Natural killer cell (primary cell): Measurements from ENCODE around the gene BCL2A1. TPM values are rescaled to one million over a fixed set of nuclear protein-coding genes. Genes with fewer than 3 reads are reported as not detected.

ENCODE experiments used
- ATAC-seq, 3 donors: fragments of 150-1000 bp in 2 of 3; fragments of 200-7000 bp in 1 of 3; cut with Tn5 transposase; 1 replicate in 1 of 3; 2 replicates in 2 of 3; pipeline ENCODE4 v1.10.0; 2021; ENCODE audit warnings: mild to moderate bottlenecking in 2 of 3, moderate library complexity in 2 of 3
- DNase-seq, 2 donors: peaks; one replicate each; pipeline versions ENCODE4 v3.0.0 to v3.0.0-alpha.2; 2013 to 2021; ENCODE audit warnings: mixed read lengths in 1 of 2
- H3K27ac ChIP-seq: one replicate; pipeline ENCODE4 v1.5.1; 2013; ENCODE audit warnings: mild to moderate bottlenecking, low read length
- H3K27me3 ChIP-seq: one replicate; pipeline ENCODE4 v1.6.1; 2013; ENCODE audit warnings: low read length; ENCODE audit not compliant: control insufficient read depth, insufficient read depth
- H3K36me3 ChIP-seq: one replicate; pipeline ENCODE4 v1.6.1; 2013; ENCODE audit warnings: low read length; ENCODE audit not compliant: control insufficient read depth, insufficient read depth
- H3K4me1 ChIP-seq: one replicate; pipeline ENCODE4 v1.6.1; 2013; ENCODE audit warnings: low read length; ENCODE audit not compliant: control insufficient read depth, insufficient read depth
- H3K4me3 ChIP-seq: one replicate; pipeline ENCODE4 v1.5.1; 2013; ENCODE audit warnings: low read length
- H3K9me3 ChIP-seq: one replicate; pipeline ENCODE4 v1.6.1; 2013; ENCODE audit warnings: low read length; ENCODE audit not compliant: control insufficient read depth, insufficient read depth
- H3K27ac Mint-ChIP-seq, 2 donors: one replicate each; pipeline ENCODE4 v1.8.0; 2022; ENCODE audit warnings: mild to moderate bottlenecking in 2 of 2, mixed read lengths in 2 of 2, moderate library complexity in 1 of 2
- H3K27me3 Mint-ChIP-seq, 2 donors: one replicate each; pipeline ENCODE4 v1.8.0; 2022; ENCODE audit warnings: low read depth in 2 of 2, mixed read lengths in 2 of 2
- H3K36me3 Mint-ChIP-seq: one replicate; pipeline ENCODE4 v1.8.0; 2022; ENCODE audit warnings: mixed read lengths
- H3K4me1 Mint-ChIP-seq, 2 donors: one replicate each; pipeline ENCODE4 v1.8.0; 2022; ENCODE audit warnings: mixed read lengths in 2 of 2
- H3K4me3 Mint-ChIP-seq: one replicate; pipeline ENCODE4 v1.8.0; 2022; ENCODE audit warnings: mild to moderate bottlenecking, moderate library complexity, mixed read lengths
- H3K9me3 Mint-ChIP-seq, 2 donors: one replicate each; pipeline ENCODE4 v1.8.0; 2022; ENCODE audit warnings: mixed read lengths in 2 of 2
- CTCF ChIP-seq: fragments of 200-600 bp; IDR thresholded peaks from one replicate; pipeline ENCODE4 v1.8.0; 2022; ENCODE audit warnings: antibody characterized with exemption
- WGBS: methylation state at CpG from one replicate; pipeline ENCODE4 v1.1.7; 2013; ENCODE audit warnings: missing lambda C conversion rate; ENCODE audit not compliant: insufficient coverage; 5-methylcytosine and 5-hydroxymethylcytosine counted together
- intact Hi-C: fragments of 100-400 bp; cut with micrococcal nuclease; formaldehyde crosslinking; loops from one replicate; pipeline ENCODE4 v1.14.2; 2022
- total RNA-seq, 4 donors: library from RNA; stranded (reverse); fragments of 120-200 nt in 1 of 4; gene quantifications; one replicate each; pipeline versions ENCODE4 v1.2.3 to v1.2.4, GENCODE V29; 2013 to 2022

BCL2A1 gene
- total RNA-seq, 3 donors from 2014 or later (not counting 1 experiment from before 2014, with no cell fraction given), result 16.5 to 61.3 (median 42.2) TPM

GRCh38 chr15:79967298-79968182 lies 3.5 kb downstream of the BCL2A1 start:
- Histone ChIP-seq H3K27me3 (no peaks in the 10 kb centered on the region), H3K27ac (peak overlapping the region; percentile 72), H3K36me3 (no peaks in the 10 kb centered on the region), H3K9me3 (no peaks in the 10 kb centered on the region), H3K4me1 (peaks cover 19% of the 10 kb centered on the region), H3K4me3 (no peak overlapping the region)
- peak overlapping the region; percentile 70 for H3K4me3 Mint-ChIP-seq
- H3K9me3 Mint-ChIP-seq, result no peaks in the 10 kb centered on the region
- no peak for TF ChIP-seq CTCF
- peaks cover 32 to 48% of the 10 kb centered on the region in 2 donors for H3K4me1 Mint-ChIP-seq
- H3K36me3 Mint-ChIP-seq, result no peaks in the 10 kb centered on the region
- WGBS, result 62% methylated on average over 8 of the region's 10 CpGs
- intact Hi-C loops, result loop anchor here (5.0 kb wide), 1 partner anchor 45 kb away; no protein-coding TSS in a partner anchor
- H3K27ac Mint-ChIP-seq, result peak overlapping the region; percentile 87 to 89
- ATAC-seq (no peak), DNase-seq (peak in 1 of 2 donors; percentile 34)
- no peaks in the 10 kb centered on the region for H3K27me3 Mint-ChIP-seq

DNA sequence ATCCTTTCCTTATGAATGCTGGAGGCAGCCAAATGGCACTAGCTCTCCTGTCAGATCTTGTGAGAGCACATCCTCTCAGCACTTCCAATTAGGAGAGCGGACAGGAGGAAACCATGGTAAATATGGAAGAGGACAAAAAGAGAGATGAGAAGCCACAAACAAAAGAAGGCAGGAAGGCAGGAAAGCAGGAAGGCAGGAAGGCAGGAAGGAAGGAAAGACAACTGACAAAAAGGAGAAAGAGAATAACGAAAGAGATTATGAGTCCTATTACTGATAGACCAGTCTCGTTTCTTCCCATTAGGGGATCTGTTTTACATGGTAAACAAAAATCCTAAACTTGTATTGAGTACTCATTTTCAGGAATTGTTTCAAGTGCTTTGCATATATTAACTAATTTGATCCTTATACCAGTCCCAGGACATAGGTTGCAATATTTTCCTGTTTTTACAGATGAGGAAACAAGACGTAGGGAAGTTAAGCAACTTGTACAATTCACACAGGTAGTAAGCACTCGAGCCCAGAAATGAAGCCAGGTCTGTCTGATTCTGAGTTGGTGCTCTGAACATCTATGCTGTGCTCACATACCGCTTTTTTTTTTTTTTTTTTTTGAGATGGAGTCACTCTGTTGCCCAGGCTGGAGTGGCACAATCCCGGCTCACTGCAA lies 4.2 kb downstream of the BCL2A1 start:
- intact Hi-C loops, result loop anchor here (5.0 kb wide), 1 partner anchor 44 kb away; no protein-coding TSS in a partner anchor
- peak overlapping the region; percentile 57 to 74 for H3K27ac Mint-ChIP-seq
- TF ChIP-seq CTCF, result no peak
- H3K9me3 Mint-ChIP-seq, result no peaks in the 10 kb centered on the region
- H3K4me3 Mint-ChIP-seq, result peak overlapping the region; percentile 14
- Histone ChIP-seq H3K4me1 (peaks cover 19% of the 10 kb centered on the region), H3K9me3 (no peaks in the 10 kb centered on the region), H3K36me3 (no peaks in the 10 kb centered on the region), H3K27ac (peak overlapping the region; percentile 52), H3K4me3 (no peak overlapping the region), H3K27me3 (no peaks in the 10 kb centered on the region)
- no peaks in the 10 kb centered on the region for H3K27me3 Mint-ChIP-seq
- WGBS, result 78% methylated on average over 6 of the region's 7 CpGs
- H3K36me3 Mint-ChIP-seq, result no peaks in the 10 kb centered on the region
- no peak for ATAC-seq
- no peak for DNase-seq
- peaks cover 31 to 47% of the 10 kb centered on the region in 2 donors for H3K4me1 Mint-ChIP-seq

DNA sequence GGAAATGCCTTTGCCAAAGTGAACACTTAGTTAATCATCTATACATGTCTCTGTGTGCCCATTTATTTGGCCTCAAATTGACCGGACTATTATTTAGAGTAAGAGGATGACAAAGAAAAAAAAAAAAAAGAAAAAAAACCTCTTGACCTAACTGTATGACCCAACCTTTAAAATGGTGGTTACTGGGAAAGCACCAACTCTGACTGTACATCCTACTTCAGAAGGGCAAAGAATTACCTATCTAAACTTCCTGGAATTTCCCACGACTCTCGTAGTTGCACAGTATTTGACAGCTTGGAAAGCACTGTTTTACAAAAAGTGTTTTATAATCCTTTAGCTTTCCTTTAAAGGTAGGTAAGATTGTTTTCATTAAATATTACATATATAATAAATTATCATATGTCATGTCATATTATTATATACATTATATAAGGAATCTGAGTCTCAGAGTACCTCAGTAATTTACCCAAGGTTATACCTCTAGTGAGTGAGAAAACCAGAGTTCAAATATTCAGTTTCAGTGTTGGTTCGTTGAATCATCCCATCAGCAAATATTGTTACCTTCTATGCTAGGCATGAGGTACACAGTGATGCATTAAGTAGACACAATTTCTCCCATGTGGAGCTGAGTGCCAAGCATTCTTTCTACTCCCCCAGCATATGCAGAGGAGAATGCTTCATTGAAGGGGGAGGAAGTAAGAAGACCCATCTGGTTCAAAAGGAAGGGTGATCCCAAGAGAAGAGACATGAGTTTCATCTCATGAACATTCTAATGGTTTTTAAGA lies 5.0 kb downstream of the BCL2A1 start:
- H3K27me3 ChIP-seq, result no peaks in the 10 kb centered on the region
- Mint-ChIP-seq H3K9me3 (no peaks in the 10 kb centered on the region), H3K36me3 (no peaks in the 10 kb centered on the region), H3K4me1 (peaks cover 24 to 39% of the 10 kb centered on the region in 2 donors), H3K27me3 (no peaks in the 10 kb centered on the region), H3K27ac (peak overlapping the region; percentile 57 to 74), H3K4me3 (peak overlapping the region; percentile 14)
- intact Hi-C loops, result loop anchor here (5.0 kb wide), 1 partner anchor 44 kb away; no protein-coding TSS in a partner anchor
- no peak for TF ChIP-seq CTCF
- H3K4me3 ChIP-seq, result no peak overlapping the region
- H3K36me3 ChIP-seq, result no peaks in the 10 kb centered on the region
- H3K4me1 ChIP-seq, result peaks cover 19% of the 10 kb centered on the region
- DNase-seq (peak in 1 of 2 donors; percentile 70), ATAC-seq (peak; percentile 48 to 68 (median 53))
- WGBS, result 57% methylated on average over 1 of the region's 4 CpGs
- H3K27ac ChIP-seq, result peak overlapping the region; percentile 52
- H3K9me3 ChIP-seq, result no peaks in the 10 kb centered on the region
